ENCODE data around the gene GGPS1. TPM values are rescaled to one million over a fixed set of nuclear protein-coding genes. Genes with fewer than 3 reads are reported as not detected.

Gene GGPS1
- total and polyA plus RNA-seq, 5 donors from 2014 or later: 30.8 to 82.0 (median 75.4) TPM

DNA sequence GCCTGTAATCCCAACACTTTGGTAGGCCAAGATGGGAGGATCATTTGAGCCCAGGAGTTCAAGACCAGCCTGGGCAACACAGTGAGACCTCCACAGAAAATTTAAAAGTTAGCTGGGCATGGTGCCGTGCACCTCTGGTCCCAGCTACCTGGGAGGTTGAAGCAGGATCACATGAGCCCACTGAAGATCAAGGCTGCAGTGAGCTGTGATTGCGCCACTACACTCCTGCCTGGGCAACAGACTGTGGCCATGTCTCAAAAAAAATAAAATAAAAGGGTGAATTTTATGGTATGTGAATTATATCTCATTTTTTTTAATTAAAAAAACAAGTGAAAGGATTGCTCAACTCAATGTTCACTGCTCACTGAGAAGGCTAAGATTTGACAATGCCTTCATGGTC, 9.1 kb upstream of the GGPS1 start:
- ATAC-seq (ENCODE audit: low read depth in 2 of 2) (no peak), DNase-seq (no peak)
- peak overlapping the region; percentile 48 for H3K4me3 ChIP-seq (ENCODE audit: low read depth, low read length)
- H3K9me3 ChIP-seq (ENCODE audit: control insufficient read depth in 2 of 2, low read length in 2 of 2): no peaks in the 10 kb centered on the region
- Mint-ChIP-seq H3K27me3 (no peaks in the 10 kb centered on the region), H3K27ac (no peak overlapping the region), H3K4me3 (peak overlapping the region in 2 of 4 donors; percentile 57 to 84), H3K9me3 (no peaks in the 10 kb centered on the region), H3K36me3 (peaks cover 25% of the 10 kb centered on the region), H3K4me1 (peaks cover 38 to 81% (median 63%) of the 10 kb centered on the region in 4 donors)
- no peak overlapping the region for H3K27ac ChIP-seq (ENCODE audit: insufficient read depth, low read length, poor library complexity, severe bottlenecking)
- H3K4me1 ChIP-seq (ENCODE audit: control insufficient read depth, insufficient read depth, low read length, poor library complexity, severe bottlenecking): peaks cover 79% of the 10 kb centered on the region
- H3K36me3 ChIP-seq (ENCODE audit: control insufficient read depth, insufficient read depth, low read length): peaks cover 26% of the 10 kb centered on the region
- no peaks in the 10 kb centered on the region for H3K27me3 ChIP-seq (ENCODE audit: control insufficient read depth, insufficient read depth, low read length)

DNA sequence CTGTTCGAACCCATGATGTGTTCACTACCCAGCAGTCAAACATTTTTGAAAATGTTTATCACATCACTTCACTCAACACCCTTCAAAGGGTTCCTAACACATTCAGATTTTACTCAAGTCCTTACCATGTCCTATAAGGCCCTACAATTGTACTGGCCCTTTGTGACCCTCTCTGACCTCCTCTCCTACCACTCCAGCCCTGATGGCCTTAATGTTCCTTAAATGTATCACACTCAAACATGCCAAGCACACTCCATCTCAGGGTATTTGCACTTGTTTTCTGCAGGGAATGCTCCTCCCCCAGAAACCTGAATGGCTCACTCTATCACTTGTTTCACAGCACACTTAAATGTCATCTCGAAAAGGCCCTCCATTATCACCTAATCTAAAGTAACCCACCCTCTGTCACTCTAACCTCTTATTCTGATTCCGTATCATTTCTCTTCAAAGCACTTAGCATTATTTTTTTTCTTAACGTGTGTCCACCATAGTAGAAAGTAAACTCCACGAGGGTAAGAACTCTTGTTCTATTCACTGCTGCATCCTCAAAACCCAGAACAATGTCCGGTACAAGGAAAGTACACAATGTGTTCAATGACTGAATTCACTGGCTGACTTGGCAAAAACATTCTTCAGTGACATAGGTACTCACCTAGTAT, 7.7 kb upstream of the GGPS1 start:
- Histone ChIP-seq H3K4me1 (ENCODE audit: control insufficient read depth, insufficient read depth, low read length, poor library complexity, severe bottlenecking) (peaks cover 79% of the 10 kb centered on the region), H3K27me3 (ENCODE audit: control insufficient read depth, insufficient read depth, low read length) (no peaks in the 10 kb centered on the region), H3K27ac (ENCODE audit: insufficient read depth, low read length, poor library complexity, severe bottlenecking) (peak overlapping the region; percentile 1), H3K4me3 (ENCODE audit: low read depth, low read length) (peak overlapping the region; percentile 5), H3K9me3 (ENCODE audit: control insufficient read depth in 2 of 2, low read length in 2 of 2) (no peaks in the 10 kb centered on the region), H3K36me3 (ENCODE audit: control insufficient read depth, insufficient read depth, low read length) (peaks cover 30% of the 10 kb centered on the region)
- H3K36me3 Mint-ChIP-seq: peaks cover 25% of the 10 kb centered on the region
- DNase-seq: no peak
- peaks cover 32 to 80% (median 61%) of the 10 kb centered on the region in 4 donors for H3K4me1 Mint-ChIP-seq
- H3K27ac Mint-ChIP-seq: peak overlapping the region; percentile 48 to 81 (median 65)
- H3K27me3 Mint-ChIP-seq: no peaks in the 10 kb centered on the region
- H3K4me3 Mint-ChIP-seq: peak overlapping the region; percentile 45 to 86 (median 76)
- ATAC-seq (ENCODE audit: low read depth in 2 of 2): no peak
- no peaks in the 10 kb centered on the region for H3K9me3 Mint-ChIP-seq

DNA sequence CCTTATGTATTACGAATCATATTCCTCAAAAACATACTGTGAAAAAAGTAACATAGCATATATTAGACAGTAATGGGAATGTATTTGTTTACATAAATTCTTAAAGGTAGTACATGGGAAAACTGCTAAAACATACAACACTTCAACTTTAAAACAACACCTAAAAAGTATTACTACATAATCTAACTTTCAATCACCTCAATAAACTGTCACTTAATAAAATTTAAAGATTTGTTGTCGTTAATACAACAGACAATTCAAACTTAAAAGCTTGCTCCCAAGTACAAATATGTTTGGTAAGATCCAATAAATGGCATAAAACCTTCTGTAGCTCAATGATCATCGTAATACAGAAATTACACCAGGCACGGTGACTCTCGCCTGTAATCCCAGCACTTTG, 4.1 kb upstream of the GGPS1 start:
- peak overlapping the region; percentile 97 for H3K27ac ChIP-seq (ENCODE audit: insufficient read depth, low read length, poor library complexity, severe bottlenecking)
- peaks cover 20% of the 10 kb centered on the region for H3K36me3 Mint-ChIP-seq

DNA sequence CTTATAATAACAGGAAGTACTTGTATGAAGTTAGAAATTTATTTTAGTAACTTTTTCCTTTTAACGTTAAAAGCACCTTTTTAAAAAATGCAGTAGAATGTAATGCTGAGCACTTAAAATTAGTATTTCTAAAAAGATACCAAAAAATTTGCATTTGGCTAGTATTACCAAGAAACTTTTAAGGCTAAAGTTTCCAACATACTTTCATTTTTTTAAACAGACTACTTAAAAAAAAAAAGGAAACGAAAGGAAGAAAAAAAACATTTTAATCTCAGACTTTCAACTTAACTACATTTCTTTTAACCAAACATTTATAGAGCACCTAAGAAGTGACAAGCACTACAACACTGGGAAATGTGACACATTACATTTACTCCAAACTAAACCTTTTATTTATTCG, 3.2 kb upstream of the GGPS1 start:
- H3K36me3 ChIP-seq (ENCODE audit: control insufficient read depth, insufficient read depth, low read length): peaks cover 15% of the 10 kb centered on the region
- DNase-seq (peak in 1 of 3 donors; percentile 33), ATAC-seq (ENCODE audit: low read depth in 2 of 2) (no peak)
- peaks cover 20% of the 10 kb centered on the region for H3K36me3 Mint-ChIP-seq
- H3K4me1 Mint-ChIP-seq: peaks cover 15 to 56% (median 43%) of the 10 kb centered on the region in 4 donors
- H3K27ac Mint-ChIP-seq: peak overlapping the region in 2 of 3 donors; percentile 43 to 68
- peak overlapping the region; percentile 97 for H3K27ac ChIP-seq (ENCODE audit: insufficient read depth, low read length, poor library complexity, severe bottlenecking)
- H3K4me3 Mint-ChIP-seq: peak overlapping the region; percentile 95 to 99 (median 98)
- no peaks in the 10 kb centered on the region for H3K27me3 ChIP-seq (ENCODE audit: control insufficient read depth, insufficient read depth, low read length)
- no peaks in the 10 kb centered on the region for H3K27me3 Mint-ChIP-seq
- H3K9me3 ChIP-seq (ENCODE audit: control insufficient read depth in 2 of 2, low read length in 2 of 2): no peaks in the 10 kb centered on the region
- peak overlapping the region; percentile 97 for H3K4me3 ChIP-seq (ENCODE audit: low read depth, low read length)
- peaks cover 76% of the 10 kb centered on the region for H3K4me1 ChIP-seq (ENCODE audit: control insufficient read depth, insufficient read depth, low read length, poor library complexity, severe bottlenecking)
- H3K9me3 Mint-ChIP-seq: no peaks in the 10 kb centered on the region

More for the DNA sequence above, 4.1 kb upstream of the GGPS1 start:
- Mint-ChIP-seq H3K4me3 (peak overlapping the region; percentile 95 to 99 (median 98)), H3K9me3 (no peaks in the 10 kb centered on the region), H3K27ac (peak overlapping the region in 2 of 3 donors; percentile 43 to 55), H3K4me1 (peaks cover 15 to 65% (median 47%) of the 10 kb centered on the region in 4 donors), H3K27me3 (no peaks in the 10 kb centered on the region)
- Histone ChIP-seq H3K4me3 (ENCODE audit: low read depth, low read length) (peak overlapping the region; percentile 97), H3K9me3 (ENCODE audit: control insufficient read depth in 2 of 2, low read length in 2 of 2) (no peaks in the 10 kb centered on the region), H3K36me3 (ENCODE audit: control insufficient read depth, insufficient read depth, low read length) (peaks cover 19% of the 10 kb centered on the region), H3K4me1 (ENCODE audit: control insufficient read depth, insufficient read depth, low read length, poor library complexity, severe bottlenecking) (peaks cover 72% of the 10 kb centered on the region), H3K27me3 (ENCODE audit: control insufficient read depth, insufficient read depth, low read length) (no peaks in the 10 kb centered on the region)
- no peak for DNase-seq
- no peak for ATAC-seq (ENCODE audit: low read depth in 2 of 2)

DNA sequence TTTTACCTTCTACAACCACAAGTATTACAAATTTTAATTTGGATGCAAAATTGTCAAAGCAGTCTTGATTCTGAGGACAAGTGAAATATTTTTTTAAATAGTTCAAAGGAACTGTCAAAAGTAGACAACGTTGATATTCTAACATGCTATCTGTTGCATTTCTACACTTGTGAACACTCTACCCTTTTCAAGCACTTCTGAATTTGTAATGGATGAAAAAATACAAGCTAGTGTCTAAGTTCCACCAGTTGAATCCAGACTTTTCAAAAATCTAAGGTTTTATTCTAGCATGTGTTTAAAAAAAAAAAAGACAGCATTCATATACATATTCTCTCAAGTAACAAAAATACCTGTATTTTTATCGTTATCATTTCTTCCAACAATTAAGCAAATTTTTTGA, 2.5 kb upstream of the GGPS1 start:
- ATAC-seq (ENCODE audit: low read depth in 2 of 2) (no peak), DNase-seq (no peak)
- Mint-ChIP-seq H3K4me1 (peaks cover 9 to 49% (median 39%) of the 10 kb centered on the region in 4 donors), H3K4me3 (peak overlapping the region; percentile 95 to 99 (median 98)), H3K36me3 (peaks cover 13% of the 10 kb centered on the region), H3K27me3 (no peaks in the 10 kb centered on the region), H3K9me3 (no peaks in the 10 kb centered on the region), H3K27ac (peak overlapping the region in 2 of 3 donors; percentile 70 to 94)
- Histone ChIP-seq H3K4me1 (ENCODE audit: control insufficient read depth, insufficient read depth, low read length, poor library complexity, severe bottlenecking) (peaks cover 72% of the 10 kb centered on the region), H3K27ac (ENCODE audit: insufficient read depth, low read length, poor library complexity, severe bottlenecking) (peak overlapping the region; percentile 97), H3K4me3 (ENCODE audit: low read depth, low read length) (peak overlapping the region; percentile 97), H3K36me3 (ENCODE audit: control insufficient read depth, insufficient read depth, low read length) (peaks cover 10% of the 10 kb centered on the region), H3K27me3 (ENCODE audit: control insufficient read depth, insufficient read depth, low read length) (no peaks in the 10 kb centered on the region), H3K9me3 (ENCODE audit: control insufficient read depth in 2 of 2, low read length in 2 of 2) (no peaks in the 10 kb centered on the region)

DNA sequence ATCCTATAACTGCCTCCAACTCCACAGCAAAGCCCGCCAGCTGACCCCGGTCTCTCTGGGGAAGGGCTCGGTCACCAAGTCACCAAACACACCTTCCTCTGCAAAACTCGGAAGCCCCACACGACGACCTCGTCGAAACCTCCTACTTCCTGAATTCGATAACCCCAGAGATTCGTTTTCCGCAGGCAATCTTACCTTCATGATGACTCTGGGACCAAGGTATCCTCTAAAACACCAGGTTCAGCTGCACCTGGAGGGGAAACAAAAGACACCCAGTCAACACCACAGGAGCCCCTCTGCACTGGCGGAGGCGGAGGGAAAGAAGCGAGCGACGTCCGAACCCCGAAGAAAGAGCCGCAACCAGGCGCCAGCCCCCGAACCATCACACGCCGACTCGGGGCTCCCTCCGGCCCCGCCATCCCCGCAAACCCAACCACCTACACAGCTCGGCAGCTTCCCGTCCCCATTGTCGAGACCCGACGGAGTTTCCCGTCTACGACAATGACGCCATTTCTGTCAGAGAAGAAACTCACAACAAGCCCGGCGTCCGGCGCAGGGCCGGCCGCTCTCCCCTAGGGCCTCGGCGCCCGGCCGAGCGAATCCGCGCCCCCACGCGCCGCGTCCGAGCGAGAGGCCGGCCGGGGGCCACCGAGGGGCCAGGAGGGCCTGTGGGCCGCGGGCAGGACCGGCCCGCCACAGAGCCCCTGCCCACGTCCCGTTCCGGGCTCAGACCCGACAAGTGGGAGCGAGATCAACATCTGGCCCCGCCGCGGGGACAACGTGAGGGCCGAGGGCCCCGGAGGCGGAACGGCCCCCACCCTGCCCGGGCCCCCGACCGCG, 1.4 kb upstream of the GGPS1 start:
- Histone ChIP-seq H3K36me3 (ENCODE audit: control insufficient read depth, insufficient read depth, low read length) (peaks cover 10% of the 10 kb centered on the region), H3K4me1 (ENCODE audit: control insufficient read depth, insufficient read depth, low read length, poor library complexity, severe bottlenecking) (peaks cover 72% of the 10 kb centered on the region), H3K27me3 (ENCODE audit: control insufficient read depth, insufficient read depth, low read length) (no peaks in the 10 kb centered on the region), H3K27ac (ENCODE audit: insufficient read depth, low read length, poor library complexity, severe bottlenecking) (peak overlapping the region; percentile 97), H3K4me3 (ENCODE audit: low read depth, low read length) (peak overlapping the region; percentile 97), H3K9me3 (ENCODE audit: control insufficient read depth in 2 of 2, low read length in 2 of 2) (no peaks in the 10 kb centered on the region)
- peak overlapping the region in 2 of 3 donors; percentile 94 to 96 for H3K27ac Mint-ChIP-seq
- H3K36me3 Mint-ChIP-seq: peaks cover 12% of the 10 kb centered on the region
- H3K9me3 Mint-ChIP-seq: no peaks in the 10 kb centered on the region
- peaks cover 15 to 38% (median 35%) of the 10 kb centered on the region in 4 donors for H3K4me1 Mint-ChIP-seq
- DNase-seq (peak; percentile 70 to 77 (median 77)), ATAC-seq (ENCODE audit: low read depth in 2 of 2) (peak in 1 of 2 donors; percentile 3)
- H3K4me3 Mint-ChIP-seq: peak overlapping the region; percentile 95 to 99 (median 98)
- H3K27me3 Mint-ChIP-seq: no peaks in the 10 kb centered on the region

DNA sequence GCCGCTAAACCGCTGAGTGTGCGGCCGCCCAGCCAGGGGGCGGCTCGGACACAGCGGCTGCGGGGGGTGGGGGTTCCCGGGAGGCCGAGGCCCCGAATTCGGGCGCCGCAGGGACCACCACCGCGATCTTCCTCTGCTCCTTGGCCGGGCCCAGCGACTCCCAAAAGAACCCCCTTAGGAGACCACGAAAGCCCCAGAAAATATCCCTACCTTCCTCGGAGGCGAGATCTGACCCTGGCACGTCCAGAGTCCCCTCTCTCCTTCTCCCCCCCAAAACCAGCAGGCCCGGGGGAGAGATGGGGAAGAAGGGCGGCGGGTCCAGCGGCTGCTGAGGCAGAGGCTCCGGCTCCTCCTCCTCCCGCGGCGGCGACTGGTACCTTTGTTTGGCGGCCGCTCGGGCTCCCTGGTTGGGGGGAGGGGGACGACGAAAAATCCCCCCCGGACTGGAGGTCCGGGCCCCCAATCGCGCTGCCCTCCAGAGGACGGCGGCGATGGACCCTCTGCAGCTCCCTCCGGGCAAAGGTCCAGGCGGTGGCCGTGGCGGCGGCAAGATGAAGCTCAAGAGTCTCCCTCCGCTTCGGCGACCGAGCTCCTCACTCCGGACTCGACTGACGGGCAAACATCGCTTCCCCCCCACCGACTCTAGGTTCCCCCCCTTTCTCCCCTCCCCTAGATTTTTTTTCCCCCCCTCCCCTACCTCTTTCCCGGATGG, 655 bp upstream of the GGPS1 start, which contains the start of gene ARID4B:
TSS of gene ARID4B (minus strand) at position 621 of the 712 bp plus-strand sequence. CDS start 1,260 bp downstream, outside the sequence.
- H3K9me3 ChIP-seq (ENCODE audit: control insufficient read depth in 2 of 2, low read length in 2 of 2): no peaks in the 10 kb centered on the region
- Mint-ChIP-seq H3K27me3 (no peaks in the 10 kb centered on the region), H3K9me3 (no peaks in the 10 kb centered on the region), H3K27ac (peak within 1 kb of the TSS in 2 of 3 donors; percentile 94 to 96), H3K36me3 (peaks cover 9% of the 10 kb centered on the region), H3K4me3 (peak within 1 kb of the TSS; percentile 95 to 99 (median 98)), H3K4me1 (peaks cover 9 to 35% (median 27%) of the 10 kb centered on the region in 4 donors)
- no peak for ATAC-seq (ENCODE audit: low read depth in 2 of 2)
- H3K4me1 ChIP-seq (ENCODE audit: control insufficient read depth, insufficient read depth, low read length, poor library complexity, severe bottlenecking): peaks cover 71% of the 10 kb centered on the region
- H3K36me3 ChIP-seq (ENCODE audit: control insufficient read depth, insufficient read depth, low read length): peaks cover 8% of the 10 kb centered on the region
- H3K4me3 ChIP-seq (ENCODE audit: low read depth, low read length): peak within 1 kb of the TSS; percentile 99
- DNase-seq: no peak
- no peaks in the 10 kb centered on the region for H3K27me3 ChIP-seq (ENCODE audit: control insufficient read depth, insufficient read depth, low read length)
- H3K27ac ChIP-seq (ENCODE audit: insufficient read depth, low read length, poor library complexity, severe bottlenecking): peak within 1 kb of the TSS; percentile 97
